HG03159 (cell line): Measurements from ENCODE around the gene PARD3.

Experiments used
- ATAC-seq: cut with Tn5 transposase; IDR thresholded peaks from one replicate; pipeline ENCODE4 v1.9.1; 2021; ENCODE audit warnings: mild to moderate bottlenecking, moderate library complexity; ENCODE audit not compliant: unreplicated experiment

Gene PARD3

GRCh38 chr10:34181553-34182300 is 633.4 kb downstream of the PARD3 start:
- ATAC-seq, result no peak

GRCh38 chr10:34180749-34181148 is 634.3 kb downstream of the PARD3 start:
- ATAC-seq, result no peak

- ATAC-seq, result no peak
Measured at GRCh38 chr10:34179280-34179679, 635.8 kb downstream of the PARD3 start.

- no peak for ATAC-seq
Measured at GRCh38 chr10:34178756-34179155, 636.3 kb downstream of the PARD3 start.

- ATAC-seq, result no peak
Measured at GRCh38 chr10:34178196-34178595, 636.9 kb downstream of the PARD3 start.

GRCh38 chr10:34177445-34177844 is 637.7 kb downstream of the PARD3 start:
- ATAC-seq, result no peak

- no peak for ATAC-seq
Measured at GRCh38 chr10:34176351-34176750, 638.7 kb downstream of the PARD3 start.

GRCh38 chr10:34175121-34175520 is 640.0 kb downstream of the PARD3 start:
- no peak for ATAC-seq

GRCh38 chr10:34172936-34173533 is 642.1 kb downstream of the PARD3 start:
- no peak for ATAC-seq

GRCh38 chr10:34171957-34172527 is 643.1 kb downstream of the PARD3 start:
- no peak for ATAC-seq

- no peak for ATAC-seq
Measured at GRCh38 chr10:34169677-34170076, 645.4 kb downstream of the PARD3 start.

GRCh38 chr10:34169131-34169530 is 646.0 kb downstream of the PARD3 start:
- ATAC-seq, result no peak

- ATAC-seq, result no peak
Measured at GRCh38 chr10:34168439-34168838, 646.7 kb downstream of the PARD3 start.

GRCh38 chr10:34166823-34167222 is 648.3 kb downstream of the PARD3 start:
- ATAC-seq, result no peak

GRCh38 chr10:34166354-34166753 is 648.7 kb downstream of the PARD3 start:
- ATAC-seq, result no peak

GRCh38 chr10:34164029-34164428 is 651.1 kb downstream of the PARD3 start:
- no peak for ATAC-seq

GRCh38 chr10:34163075-34163905 is 651.8 kb downstream of the PARD3 start:
- no peak for ATAC-seq

GRCh38 chr10:34161777-34162370 is 653.2 kb downstream of the PARD3 start:
- ATAC-seq, result no peak

- ATAC-seq, result no peak
Measured at GRCh38 chr10:34160595-34160994, 654.5 kb downstream of the PARD3 start.

- no peak for ATAC-seq
Measured at GRCh38 chr10:34157501-34157900, 657.6 kb downstream of the PARD3 start.
